NCI-H1930 (cell line): ENCODE data around the gene GNB1.

Experiments used
- DNase-seq, 2 experiments: peaks; one replicate each; lab custom pipeline; 2025; lab: John Stamatoyannopoulos, UW

The GNB1 gene

DNA sequence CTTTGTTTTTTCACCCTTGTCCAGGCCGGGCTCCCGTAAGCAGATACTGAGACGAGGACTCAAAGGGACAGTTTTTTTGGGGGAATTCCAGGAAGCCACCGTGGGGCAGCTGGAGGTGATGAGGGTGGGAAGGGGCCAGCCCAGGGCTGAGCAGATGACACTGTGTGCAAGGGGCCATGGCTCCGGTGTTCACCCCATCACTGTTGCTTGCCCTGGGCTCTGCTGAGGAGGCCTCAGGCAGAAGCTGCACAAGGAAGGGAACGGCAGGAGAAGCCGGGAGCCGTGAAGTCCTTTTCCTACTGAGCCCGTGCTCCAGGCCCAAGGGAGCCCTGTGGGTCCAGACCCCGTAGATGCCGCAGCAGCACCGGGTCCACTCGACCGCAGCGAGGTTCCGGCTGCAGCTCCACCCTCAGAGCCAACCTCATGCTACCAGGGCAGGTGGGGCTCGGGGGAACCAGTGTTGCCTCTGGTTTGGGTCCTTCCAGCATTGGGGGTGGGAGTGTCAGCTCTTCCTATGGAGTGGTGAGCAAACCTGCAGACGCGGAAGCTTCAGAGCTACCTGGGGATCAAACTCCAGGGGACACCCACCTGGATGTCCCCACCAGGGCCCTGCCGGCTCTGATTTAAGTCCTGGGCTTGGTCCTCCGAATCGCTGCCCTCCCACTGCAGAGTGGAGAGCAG lies 19.9 kb upstream of the GNB1 start:
- DNase-seq: no peak

DNA sequence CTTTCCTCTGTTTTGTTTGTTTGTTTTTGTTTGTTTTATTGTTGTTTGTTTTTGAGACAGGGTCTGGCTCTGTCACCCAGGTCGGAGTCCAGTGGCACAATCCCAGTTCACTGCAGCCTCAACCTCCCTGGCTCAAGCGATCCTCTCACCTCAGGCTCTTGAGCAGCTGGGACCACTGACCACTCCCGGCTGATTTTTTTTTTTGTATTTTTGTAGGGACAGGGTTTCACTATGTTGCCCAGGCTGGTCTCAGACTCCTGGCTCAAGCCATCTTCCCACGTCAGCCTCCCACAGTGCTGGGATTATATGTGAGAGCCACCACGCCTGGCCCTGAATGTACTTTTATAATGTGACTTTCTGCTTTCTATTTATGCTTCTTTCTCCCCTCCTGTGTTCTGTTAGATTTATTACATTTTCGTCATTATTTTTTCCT lies 19.2 kb upstream of the GNB1 start:
- DNase-seq: no peak

- no peak for DNase-seq
Measured at GRCh38 chr1:1908506-1908791, 17.6 kb upstream of the GNB1 start.

DNA sequence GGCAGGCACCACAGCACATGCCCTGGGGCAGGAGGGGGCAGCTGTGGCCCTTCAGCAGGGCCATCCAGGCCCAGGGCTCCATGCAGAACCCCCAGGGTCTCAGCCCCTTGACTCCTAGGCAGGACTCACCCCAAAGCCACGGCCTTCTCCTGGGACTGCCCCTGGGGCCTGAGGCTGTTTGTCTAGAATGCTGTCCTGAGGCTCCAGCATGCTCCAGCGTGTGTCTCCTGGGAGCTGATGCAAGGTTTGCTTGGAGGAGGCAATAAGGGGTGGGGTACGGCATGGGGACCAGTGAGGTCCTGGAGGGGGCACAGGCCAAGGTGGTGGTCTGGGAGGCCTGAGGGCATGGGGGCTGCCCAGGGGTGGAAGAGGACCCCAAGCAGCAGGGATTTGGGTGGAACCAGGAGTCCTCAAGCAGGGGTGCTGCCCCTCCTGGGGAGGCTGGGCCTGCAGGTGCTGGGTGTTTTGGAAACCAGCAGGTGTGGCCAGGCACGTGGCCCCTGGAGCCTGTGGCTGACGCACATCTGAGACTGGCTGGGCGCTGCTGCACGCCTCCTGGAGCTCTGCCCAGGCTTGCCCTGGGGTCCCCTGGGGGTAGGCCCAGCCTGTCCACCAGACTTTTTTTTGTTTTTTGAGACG lies 16.3 kb upstream of the GNB1 start:
- peak in 1 of 2 experiments; percentile 54 for DNase-seq

GRCh38 chr1:1906185-1907097 lies 15.6 kb upstream of the GNB1 start:
- DNase-seq: peak; percentile 40 to 79

DNA sequence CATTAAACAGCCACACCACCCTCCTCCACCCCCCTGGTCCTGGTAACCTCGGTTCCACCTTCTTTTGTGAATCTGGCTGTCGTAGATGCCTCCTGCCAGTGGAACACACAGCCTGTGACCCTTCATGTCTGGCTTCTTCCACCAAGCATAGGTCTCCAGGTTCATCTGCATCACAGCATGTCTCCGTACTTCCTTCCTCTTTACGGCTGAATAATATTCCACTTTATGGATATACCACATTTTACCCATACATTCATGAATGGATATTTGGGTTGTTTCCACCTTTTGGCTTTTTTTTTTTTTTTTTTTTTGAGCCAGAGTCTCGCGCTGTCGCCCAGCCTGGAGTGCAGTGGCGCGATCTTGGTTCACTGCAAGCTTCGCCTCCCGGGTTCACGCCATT lies 12.3 kb upstream of the GNB1 start:
- DNase-seq: no peak

DNA sequence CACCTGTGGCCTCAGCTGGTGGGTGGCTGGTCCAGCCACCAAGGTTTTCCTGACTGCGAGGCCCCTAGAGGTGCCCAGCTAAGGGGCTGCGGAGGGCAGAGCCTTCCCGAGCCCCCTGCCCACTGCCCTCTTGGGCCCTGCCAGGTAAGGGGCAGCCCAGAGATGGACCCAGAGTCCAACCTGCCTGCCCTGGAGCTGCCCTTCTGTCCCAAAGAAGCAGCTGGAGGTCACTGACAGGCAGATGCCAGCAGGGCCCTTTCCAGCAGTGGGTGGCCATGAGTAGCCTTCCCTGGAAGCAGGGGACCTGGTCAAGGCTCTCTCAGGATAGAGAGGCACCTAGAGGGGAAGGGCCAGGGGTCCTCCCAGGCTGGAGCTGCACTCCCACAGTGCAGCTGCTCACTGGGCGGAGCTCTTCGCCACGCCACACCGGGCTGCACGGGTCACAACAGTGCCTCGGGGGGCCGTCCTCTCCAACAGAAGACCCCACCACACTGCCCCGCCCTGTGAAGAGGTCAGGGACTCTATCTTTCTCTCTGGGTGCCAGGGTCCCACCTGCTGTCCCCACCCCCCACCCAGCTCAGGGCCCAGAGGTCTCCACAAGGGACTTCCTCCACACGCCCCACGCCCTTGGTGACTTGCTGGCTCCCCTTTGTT lies 10.9 kb upstream of the GNB1 start:
- no peak for DNase-seq

- no peak for DNase-seq
Measured at GRCh38 chr1:1900883-1901640, 10.2 kb upstream of the GNB1 start.

GRCh38 chr1:1899967-1900327 lies 9.1 kb upstream of the GNB1 start:
- no peak for DNase-seq

- no peak for DNase-seq
Measured at GRCh38 chr1:1899266-1899966, 8.5 kb upstream of the GNB1 start.

DNA sequence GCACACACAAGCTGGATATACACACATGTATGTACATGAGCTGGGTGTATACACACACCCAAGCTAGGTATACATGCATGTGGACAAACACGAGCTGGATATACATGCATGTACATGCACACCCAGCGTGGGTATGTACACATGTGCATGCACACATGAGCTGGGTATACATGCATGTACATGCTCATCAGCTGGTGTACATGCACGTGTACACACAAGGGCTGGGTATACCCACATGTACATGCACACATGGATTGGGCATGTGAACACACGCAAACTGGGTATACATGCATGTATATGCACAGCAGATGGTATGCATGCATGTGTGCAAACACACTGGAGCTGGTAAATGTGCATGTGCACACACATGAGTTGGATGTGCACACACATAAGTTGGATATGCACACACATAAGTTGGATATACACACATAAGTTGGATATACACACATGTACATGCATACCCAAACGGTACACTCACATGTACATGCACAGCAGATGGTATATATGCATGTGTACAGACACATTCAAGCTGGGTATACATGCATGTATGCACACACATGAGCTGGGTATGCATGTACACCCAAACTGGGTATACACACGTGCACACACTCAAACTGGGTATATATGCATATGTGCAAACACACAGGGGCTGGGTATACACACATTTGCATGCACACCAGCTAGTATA lies 7.5 kb upstream of the GNB1 start:
- DNase-seq: no peak

DNA sequence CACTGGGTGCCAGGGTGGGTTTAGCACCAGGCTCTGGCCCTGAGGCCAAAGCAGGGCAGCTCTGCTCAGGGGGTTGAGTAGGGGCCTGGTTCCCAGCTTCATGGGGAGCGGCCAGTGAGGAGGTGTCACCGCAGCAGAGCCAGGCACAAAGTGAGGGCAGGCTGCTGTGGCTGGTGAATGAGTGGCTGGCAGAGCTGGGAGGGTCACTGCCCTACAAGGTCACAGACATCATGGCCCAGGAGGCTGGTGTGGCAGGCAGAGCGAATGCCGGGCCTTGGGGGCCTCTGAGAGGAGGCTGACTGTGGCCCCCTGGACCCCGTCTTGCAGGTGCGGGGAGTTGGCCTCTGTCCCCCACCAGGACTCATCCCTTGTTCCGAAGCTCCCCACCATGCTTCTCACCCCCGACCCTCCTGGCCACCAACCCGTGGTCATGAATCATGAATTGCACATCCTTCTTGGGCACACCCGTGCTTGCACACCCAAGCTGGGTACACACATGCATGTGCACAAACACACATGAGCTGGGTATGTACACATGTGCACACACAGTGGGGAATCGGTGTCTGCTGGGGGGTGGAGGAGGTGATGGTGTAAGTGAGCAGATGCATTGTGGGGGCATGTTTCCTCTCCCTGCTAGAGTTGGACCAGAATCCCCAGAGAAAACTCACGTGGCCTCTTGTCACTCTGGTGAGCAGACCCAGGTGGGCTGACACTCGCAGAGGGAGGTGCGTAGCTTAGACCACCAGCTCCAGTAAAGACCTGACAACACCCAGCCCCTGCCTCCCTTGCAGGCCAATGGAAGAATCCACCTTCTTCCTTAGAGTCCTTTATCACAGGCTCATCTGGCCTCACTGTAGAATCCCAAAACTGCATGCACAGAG lies 4.8 kb upstream of the GNB1 start:
- no peak for DNase-seq

- DNase-seq: no peak
Measured at GRCh38 chr1:1895060-1895418, 4.2 kb upstream of the GNB1 start.

DNA sequence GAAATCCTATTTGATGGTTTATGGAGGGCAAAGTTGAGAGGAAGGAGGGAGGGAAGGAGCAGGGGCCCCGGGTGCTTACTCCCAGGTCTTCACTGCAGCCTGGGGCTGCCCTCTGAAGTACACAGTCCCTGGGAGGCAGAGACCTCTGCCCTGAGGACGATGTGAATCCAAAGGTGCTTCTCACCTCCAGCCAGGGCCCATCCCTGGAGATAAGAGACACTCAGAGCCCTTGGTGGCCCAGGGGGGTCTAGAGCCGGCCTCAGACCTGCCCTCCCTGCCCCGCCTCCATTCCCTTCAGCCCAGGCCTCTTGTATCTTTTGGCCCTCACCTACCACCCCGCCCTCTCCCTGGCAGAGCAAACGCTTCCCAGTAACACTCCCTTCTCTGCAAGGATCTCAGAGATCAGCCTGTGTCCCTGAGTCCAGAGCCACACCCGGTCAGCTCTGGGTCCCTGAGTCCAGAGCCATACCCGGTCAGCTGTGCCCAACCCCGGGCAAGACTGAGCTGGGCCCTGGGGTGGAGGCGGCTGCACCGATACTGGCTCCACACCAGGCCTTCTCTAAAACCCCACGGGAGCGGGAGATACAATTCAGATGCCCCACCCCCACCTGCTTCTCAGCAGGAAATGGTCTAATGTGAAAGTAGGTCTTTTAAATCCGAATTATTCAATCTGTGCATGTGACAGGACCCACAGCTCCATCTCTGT lies 3.6 kb upstream of the GNB1 start:
- DNase-seq: no peak

GRCh38 chr1:1893997-1894353 lies 3.1 kb upstream of the GNB1 start:
- DNase-seq: no peak

DNA sequence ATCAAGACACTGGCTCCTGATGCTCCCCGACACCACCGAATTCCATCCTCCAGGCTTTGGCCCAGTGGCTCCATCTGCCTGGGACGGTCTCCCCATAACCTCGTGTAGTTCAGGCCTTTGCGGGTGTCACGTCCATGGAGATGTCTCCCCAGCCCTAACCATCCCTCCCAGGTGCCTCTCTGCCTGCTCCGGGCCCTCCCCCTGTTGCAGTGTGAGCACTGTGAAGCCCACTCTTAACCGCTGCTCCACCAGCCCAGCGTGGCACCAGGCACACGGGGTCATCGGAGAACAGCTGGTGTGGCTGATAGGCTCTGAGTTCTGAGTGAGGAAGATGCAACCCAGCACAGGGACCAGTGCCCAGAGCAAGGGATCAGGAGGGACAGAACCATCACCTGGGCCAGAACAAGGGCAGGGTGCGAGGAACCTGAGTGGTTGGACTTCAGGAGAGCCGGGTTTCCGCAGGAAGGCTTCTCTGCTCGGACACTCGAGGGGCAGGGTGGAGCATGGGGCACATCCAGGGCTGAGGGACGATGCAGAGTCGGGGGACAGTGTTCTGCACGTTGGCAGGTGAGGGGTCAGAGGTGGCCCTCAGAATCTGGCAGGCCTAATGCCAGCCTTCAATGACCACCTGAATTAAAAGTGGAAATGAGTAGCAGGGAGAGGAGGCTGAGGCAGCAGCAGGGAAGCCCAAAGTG lies 2.6 kb upstream of the GNB1 start:
- no peak for DNase-seq

- no peak for DNase-seq
Measured at GRCh38 chr1:1892763-1893120, 1.9 kb upstream of the GNB1 start.

DNA sequence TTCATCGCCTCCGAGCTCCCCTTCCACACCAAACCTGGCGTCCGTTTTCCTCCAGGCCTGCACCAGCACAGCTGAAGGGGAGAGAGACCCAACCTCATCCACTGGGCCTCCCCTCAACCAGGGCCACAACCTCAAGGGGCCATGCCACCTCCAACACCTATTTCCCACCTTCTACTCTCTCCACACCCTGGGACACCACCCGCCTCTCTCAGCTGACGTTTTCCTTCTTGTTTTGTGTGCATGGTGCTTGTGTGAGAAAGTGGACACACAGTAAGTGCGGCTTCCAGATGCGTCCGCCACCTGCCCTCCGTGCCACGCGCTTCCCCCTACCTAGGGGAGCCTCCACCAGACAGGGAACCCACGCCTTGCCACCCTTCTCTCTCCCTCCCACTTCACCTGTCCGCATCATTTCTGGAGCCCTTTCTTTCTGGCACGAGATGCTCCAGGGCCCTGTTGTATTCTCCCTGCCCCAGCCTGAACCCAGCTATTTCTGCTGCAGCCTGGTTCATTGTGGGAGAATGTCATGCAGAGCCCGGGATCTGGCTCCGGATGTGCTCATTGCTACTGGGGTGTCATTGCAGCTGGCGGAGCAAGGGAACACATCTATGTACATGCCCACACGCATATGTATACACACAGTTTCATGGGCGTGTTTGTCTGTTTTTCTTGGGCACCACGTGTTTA lies 1.3 kb upstream of the GNB1 start:
- no peak for DNase-seq
